GDM1 (cell line): ENCODE results near the gene FBXO45.
A peak's percentile ranks its signal among the peaks of the same experiment; 100 is the strongest.
"Not testable (repeated sequence)": the region's sequence is repeated elsewhere in the genome, so short reads cannot be mapped to it uniquely, and the experiment has no call there.

Experiments
- DNase-seq: peaks from one replicate; lab custom pipeline; 2025; lab: John Stamatoyannopoulos, UW

FBXO45 gene

DNA sequence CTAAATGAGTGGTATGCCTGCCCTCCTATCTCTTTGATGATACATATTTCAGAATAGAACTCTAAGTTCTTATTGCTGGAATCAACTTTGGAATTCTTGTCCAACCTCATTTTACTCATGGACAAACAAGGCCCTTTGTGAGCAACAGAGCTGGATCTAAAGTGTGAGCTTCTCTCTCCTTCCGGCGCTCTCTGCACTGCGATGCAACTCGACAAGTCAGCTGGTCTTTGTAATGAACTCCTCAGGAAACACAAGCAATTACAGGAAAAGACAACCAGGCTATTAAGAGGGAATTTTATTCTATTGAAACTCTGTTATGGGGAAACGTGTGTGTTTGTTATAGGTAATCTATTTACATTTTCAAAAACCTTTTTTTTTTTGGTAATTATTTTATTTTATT is 50.8 kb downstream of the FBXO45 start:
- DNase-seq = no peak

DNA sequence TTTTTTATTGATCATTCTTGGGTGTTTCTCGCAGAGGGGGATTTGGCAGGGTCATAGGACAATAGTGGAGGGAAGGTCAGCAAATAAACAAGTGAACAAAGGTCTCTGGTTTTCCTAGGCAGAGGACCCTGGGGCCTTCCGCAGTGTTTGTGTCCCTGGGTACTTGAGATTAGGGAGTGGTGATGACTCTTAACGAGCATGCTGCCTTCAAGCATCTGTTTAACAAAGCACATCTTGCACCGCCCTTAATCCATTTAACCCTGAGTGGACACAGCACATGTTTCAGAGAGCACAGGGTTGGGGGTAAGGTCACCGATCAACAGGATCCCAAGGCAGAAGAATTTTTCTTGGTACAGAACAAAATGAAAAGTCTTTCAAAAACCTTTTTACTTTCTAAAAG is 51.2 kb downstream of the FBXO45 start:
- DNase-seq = not testable (repeated sequence)

- DNase-seq = peak; percentile 26
Observed at GRCh38 chr3:196620161-196620604, 51.7 kb downstream of the FBXO45 start.

DNA sequence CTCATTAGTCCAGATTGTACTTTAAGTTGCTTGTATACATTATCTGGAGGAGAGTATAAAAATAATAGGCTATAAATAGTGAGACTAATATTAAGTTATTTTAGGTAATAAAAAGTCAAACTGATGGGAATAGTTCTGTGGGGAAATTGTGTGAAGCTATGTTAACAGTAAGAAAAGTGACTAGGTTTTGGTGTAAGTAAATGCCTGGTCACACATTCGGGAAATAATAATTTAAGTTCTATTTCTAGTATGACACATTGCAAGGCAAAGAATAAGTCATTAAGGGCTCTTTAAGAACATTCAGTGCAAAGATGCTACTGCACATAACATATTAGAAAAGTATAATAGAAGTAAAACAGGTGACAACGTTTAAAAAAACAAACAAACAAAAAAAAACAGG is 52.2 kb downstream of the FBXO45 start:
- DNase-seq = no peak

- no peak for DNase-seq
Observed at GRCh38 chr3:196621611-196622010, 53.2 kb downstream of the FBXO45 start.

DNA sequence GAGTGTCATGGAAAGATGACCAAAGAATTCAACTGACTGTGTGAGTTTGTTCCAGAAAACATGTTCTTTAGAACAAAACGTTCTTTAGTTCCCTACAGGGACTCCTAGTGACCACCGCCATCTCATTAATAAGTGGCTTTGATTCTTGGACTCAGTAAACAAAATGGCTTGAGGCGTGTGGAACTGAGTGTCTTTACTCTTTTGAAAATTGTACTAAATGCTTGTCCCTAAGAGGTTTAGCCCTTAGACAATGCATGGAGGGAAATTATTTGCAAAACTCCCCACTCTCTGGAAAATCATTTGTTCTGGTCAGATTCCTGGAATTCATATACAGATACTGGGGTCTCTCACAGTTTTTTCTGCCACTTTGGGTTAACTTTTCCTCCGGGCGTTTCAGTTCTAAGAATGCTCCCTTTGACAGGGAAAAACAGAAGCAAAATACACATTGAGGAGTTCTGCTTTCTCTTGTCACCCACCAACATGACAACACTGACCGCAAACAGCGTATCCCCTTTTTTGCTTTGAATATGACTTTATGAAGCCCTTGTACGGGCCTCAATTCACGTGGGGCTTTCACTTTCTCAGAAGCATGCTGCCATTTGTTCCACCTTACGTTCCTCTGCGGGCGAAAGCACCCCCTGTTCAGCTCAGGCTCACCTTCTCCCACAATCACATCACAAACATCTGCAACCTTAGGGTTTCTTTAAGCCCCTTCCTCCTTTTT is 55.8 kb downstream of the FBXO45 start:
- peak; percentile 54 for DNase-seq

- no peak for DNase-seq
Observed at GRCh38 chr3:196624907-196625306, 56.4 kb downstream of the FBXO45 start.

GRCh38 chr3:196625331-196625730 is 56.9 kb downstream of the FBXO45 start:
- DNase-seq = no peak

GRCh38 chr3:196627918-196628231 is 59.4 kb downstream of the FBXO45 start:
- DNase-seq = no peak

GRCh38 chr3:196629228-196629627 is 60.8 kb downstream of the FBXO45 start:
- no peak for DNase-seq

DNA sequence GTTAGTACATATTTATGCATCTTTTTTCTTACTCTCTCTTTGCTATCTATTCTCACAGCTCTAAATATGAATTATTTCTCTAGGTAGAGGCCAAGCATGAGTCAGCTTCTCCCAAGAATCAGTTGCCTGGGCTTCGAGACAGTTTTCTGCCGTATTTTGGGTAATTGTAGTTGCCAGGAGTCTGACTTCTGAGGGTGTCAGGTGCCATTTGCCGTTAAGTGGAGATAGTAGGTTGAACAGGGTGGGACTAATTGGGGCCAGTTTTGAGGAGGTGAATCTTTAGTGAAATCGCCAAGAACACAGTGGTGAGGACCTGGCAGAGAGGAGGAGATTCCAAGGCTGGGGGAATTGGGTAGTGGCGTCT is 63.2 kb downstream of the FBXO45 start:
- no peak for DNase-seq

DNA sequence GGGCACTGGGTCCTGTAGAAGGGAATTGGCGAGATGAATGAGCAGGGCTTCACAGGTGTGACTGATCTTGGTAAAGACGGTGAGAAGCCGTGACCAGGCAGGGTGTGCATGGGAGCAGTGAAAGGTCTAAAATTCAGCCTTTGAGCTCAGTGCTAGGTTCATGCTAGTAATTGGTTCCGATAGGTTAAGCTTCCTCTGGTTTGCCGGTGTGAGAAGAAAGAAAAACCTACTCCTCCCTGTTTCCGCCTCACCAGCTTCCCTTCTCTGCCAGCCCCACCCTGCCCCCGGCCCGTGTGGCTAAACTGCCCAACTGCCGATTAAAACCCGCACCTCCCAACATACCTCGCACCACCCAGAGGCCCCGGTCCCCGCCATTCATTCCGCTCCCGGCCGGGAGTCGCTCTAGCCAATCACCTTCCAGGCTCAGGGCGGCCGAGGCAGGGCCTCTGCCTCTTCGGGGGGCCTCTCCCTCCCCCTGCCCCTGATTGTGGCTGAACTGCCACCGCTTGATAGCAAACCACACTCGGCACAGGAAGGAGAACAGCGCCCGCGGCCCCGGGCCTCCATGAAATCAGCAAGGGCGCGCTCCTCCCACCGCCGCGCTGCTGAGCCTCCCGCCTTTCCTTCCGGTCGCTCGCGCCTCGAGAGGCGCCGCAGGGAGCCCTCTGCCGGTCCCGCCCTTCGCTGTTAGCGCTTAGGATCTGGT is 63.7 kb downstream of the FBXO45 start:
- peak; percentile 100 for DNase-seq

DNA sequence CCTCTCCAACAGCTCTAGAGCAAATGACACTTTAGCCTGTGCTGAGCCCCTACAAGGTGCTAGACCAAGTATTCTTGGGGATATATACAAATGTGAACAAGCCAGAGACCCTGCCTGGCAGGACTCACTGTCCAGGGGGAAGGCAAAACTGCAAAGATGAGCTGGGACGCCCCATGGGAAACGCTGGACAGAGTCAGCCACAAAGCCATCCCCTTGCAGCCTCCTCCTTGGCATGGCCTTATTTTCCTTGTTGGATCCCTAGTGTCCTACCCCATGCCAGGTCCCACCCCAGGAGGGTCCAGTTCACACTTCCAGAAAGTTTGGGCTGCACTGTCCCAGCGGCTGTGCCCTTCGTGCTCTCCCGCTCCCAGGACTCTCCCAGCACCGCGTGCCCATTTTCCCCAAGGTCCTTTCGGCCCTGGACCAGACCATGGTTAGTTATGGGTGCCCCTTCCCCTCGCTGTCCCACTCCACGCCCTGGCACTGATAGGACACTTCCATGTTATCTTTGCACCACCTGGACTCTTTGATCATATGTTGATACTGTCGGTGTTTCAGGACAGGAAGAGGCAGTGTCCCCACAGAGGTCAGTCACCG is 65.2 kb downstream of the FBXO45 start:
- DNase-seq = no peak

DNA sequence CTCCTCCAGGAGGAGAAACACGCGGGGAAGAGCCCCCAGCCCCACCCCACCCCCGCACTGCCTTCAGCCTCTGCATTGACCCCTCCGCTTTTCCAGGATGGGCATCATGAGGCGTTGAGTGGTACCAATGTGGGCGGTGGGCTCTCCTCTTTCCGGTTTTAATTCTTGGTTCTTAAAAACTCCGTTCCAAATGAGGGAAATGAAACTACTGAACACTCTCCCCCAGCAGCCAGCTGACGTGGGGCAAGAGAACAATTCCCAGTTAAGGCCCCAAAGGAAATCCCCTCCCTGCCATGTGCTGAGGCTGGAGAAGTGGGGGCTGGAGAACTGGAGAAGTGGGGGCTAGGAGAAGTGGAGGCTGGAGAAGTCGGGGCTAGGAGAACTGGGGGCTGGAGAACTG is 65.8 kb downstream of the FBXO45 start:
- DNase-seq = no peak

- DNase-seq = no peak
Observed at GRCh38 chr3:196634829-196635228, 66.4 kb downstream of the FBXO45 start.

DNA sequence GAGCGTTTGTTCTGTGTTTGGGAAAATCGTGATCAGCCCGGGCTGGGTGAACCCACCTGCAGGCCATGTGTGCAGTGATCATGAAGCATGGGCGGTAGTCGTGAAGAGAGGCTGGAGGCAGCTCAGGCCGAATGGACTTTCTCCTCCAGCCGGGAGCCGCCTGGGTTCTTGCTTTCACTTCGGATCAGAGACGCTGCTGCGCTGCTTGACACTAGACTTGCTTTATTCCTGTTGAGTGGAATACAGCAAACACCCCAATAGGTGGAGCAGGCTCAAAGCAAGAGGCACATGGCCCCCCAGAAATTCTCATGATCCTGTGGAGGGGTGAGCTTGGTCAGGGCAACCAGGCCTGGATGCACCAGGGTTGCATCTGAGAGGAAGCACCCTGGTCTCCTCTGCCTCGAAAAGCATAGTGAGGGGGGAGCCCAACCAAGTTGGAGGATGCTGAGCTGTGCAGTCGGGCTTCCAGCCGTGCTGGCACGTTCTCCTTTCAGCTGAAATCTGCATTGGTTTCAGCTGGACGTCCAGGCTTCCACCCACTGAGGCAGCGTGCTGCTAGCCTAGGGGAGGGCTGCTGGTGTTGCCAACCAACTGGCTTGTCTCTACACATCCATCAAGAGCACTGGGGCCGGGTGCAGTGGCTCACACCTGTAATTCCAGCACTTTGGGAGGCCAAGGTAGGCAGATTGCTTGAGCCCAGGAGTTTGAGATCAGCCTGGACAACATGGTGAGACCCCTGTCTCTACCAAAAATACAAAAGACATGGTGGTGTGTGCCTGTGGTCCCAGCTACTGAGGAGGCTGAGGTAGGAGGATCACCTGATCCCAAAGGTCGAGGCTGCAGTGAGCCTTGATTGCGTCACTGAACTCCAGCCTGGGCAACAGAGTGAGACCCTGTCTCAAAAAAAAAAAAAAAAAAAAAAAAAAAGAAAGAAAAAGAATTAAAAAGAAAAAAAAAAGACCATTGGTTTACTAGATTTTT is 68.2 kb downstream of the FBXO45 start:
- DNase-seq = no peak

DNA sequence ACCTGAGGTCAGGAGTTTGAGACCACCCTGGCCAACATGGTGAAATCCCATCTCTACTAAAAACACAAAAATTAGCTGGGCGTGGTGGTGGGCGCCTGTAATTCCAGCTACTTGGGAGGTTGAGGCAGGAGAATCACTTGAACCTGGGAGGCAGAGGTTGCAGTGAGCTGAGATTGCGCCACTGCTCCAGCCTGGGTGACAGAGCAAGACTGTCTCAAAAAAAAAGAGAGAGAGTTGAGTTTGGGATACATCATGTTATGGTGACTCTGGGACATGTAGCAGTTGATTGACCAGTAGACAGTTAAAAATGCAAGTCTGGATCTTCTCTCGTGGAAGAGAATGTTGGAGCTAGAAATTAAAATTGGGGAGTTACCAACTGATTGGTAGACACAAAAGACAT is 69.5 kb downstream of the FBXO45 start:
- not testable (repeated sequence) for DNase-seq
